Measurements from ENCODE around the gene ACTA2.

DNA sequence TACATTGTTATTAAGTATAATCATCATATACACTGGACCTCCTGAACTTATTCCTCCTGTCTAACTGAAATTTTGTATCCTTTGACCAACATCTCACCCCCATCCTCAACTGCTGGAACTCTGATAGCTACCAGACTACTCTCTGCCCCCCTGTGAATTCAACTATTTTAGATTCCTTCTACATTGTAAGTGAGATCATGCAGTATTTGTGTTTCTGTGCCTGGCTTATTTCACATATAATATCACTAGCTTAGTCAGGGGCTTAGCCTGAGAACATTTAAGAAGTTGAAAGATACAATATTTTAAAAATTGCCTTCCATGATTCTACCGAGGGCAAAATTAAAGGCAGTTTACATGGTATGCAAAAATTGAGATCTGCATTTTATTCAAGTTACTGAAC is 45.7 kb downstream of the ACTA2 start:
- no peak for TF ChIP-seq EZH2 (IDR thresholded peaks at IDR 0.05; ENCODE audit: borderline replicate concordance, low read depth, low read length, poor library complexity, severe bottlenecking)
- TF ChIP-seq, protein P1, sequence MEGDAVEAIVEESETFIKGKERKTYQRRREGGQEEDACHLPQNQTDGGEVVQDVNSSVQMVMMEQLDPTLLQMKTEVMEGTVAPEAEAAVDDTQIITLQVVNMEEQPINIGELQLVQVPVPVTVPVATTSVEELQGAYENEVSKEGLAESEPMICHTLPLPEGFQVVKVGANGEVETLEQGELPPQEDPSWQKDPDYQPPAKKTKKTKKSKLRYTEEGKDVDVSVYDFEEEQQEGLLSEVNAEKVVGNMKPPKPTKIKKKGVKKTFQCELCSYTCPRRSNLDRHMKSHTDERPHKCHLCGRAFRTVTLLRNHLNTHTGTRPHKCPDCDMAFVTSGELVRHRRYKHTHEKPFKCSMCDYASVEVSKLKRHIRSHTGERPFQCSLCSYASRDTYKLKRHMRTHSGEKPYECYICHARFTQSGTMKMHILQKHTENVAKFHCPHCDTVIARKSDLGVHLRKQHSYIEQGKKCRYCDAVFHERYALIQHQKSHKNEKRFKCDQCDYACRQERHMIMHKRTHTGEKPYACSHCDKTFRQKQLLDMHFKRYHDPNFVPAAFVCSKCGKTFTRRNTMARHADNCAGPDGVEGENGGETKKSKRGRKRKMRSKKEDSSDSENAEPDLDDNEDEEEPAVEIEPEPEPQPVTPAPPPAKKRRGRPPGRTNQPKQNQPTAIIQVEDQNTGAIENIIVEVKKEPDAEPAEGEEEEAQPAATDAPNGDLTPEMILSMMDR (conservative IDR thresholded peaks at IDR 0.05; ENCODE audit: low read depth, low read length), result no peak

Data from A673 (cell line).